H9 (cell line): ENCODE data around the gene TBC1D3B. TPM values are rescaled to one million over a fixed set of nuclear protein-coding genes. Genes with fewer than 3 reads are reported as not detected.
"Not testable (repeated sequence)": the region's sequence is repeated elsewhere in the genome, so short reads cannot be mapped to it uniquely, and the experiment has no call there.

Source experiments
- DNase-seq: peaks from one replicate; pipeline ENCODE4 v3.0.0-alpha.2; 2017
- H2AFZ ChIP-seq: one replicate; pipeline ENCODE4 v1.6.1; 2013; ENCODE audit warnings: mild to moderate bottlenecking, low read length, control low read depth, moderate library complexity
- H2AK5ac ChIP-seq: 2 replicates; pipeline ENCODE4 v1.6.1; 2013; ENCODE audit warnings: low read length, control low read depth, mixed read lengths; ENCODE audit not compliant: insufficient read length
- H2BK120ac ChIP-seq: one replicate; pipeline ENCODE4 v1.6.1; 2013; ENCODE audit warnings: low read depth, mild to moderate bottlenecking, low read length, control low read depth, inconsistent platforms; ENCODE audit not compliant: poor library complexity, severe bottlenecking
- H2BK12ac ChIP-seq: 2 replicates; pipeline ENCODE4 v1.6.1; 2013; ENCODE audit warnings: low read length, control low read depth, mixed read lengths, low read depth; ENCODE audit not compliant: insufficient read length
- H2BK15ac ChIP-seq: 2 replicates; pipeline ENCODE4 v1.6.1; 2013; ENCODE audit warnings: low read depth, low read length, control low read depth
- H2BK20ac ChIP-seq: one replicate; pipeline ENCODE4 v1.6.1; 2013; ENCODE audit warnings: low read depth, mild to moderate bottlenecking, low read length, control low read depth, inconsistent platforms; ENCODE audit not compliant: poor library complexity, severe bottlenecking
- H2BK5ac ChIP-seq: 2 replicates; pipeline ENCODE4 v1.6.1; 2013; ENCODE audit warnings: low read length, control low read depth, mixed read lengths; ENCODE audit not compliant: insufficient read length
- H3K14ac ChIP-seq: 2 replicates; pipeline ENCODE4 v1.6.1; 2013; ENCODE audit warnings: low read length, control low read depth; ENCODE audit not compliant: insufficient read depth
- H3K18ac ChIP-seq: 2 replicates; pipeline ENCODE4 v1.6.1; 2013; ENCODE audit warnings: low read depth, mild to moderate bottlenecking, mixed read lengths, low read length, control low read depth; ENCODE audit not compliant: insufficient read length
- H3K23ac ChIP-seq: 2 replicates; pipeline ENCODE4 v1.6.1; 2013; ENCODE audit warnings: low read length, control low read depth, mixed read lengths, low read depth; ENCODE audit not compliant: insufficient read length
- H3K23me2 ChIP-seq: 2 replicates; pipeline ENCODE4 v1.6.1; 2013; ENCODE audit warnings: low read depth, mild to moderate bottlenecking, mixed read lengths, low read length, control low read depth; ENCODE audit not compliant: insufficient read length, poor library complexity, severe bottlenecking
- H3K27ac ChIP-seq: 2 replicates; pipeline ENCODE4 v1.5.1; 2013; ENCODE audit warnings: low read length, control low read depth, mixed read lengths, low read depth; ENCODE audit not compliant: insufficient read length
- H3K27me3 ChIP-seq: 2 replicates; pipeline ENCODE4 v1.6.1; 2013; ENCODE audit warnings: low read length, control low read depth, inconsistent platforms; ENCODE audit not compliant: insufficient read depth
- H3K4ac ChIP-seq: 2 replicates; pipeline ENCODE4 v1.6.1; 2013; ENCODE audit warnings: low read depth, mild to moderate bottlenecking, control low read depth, inconsistent platforms, low read length, moderate library complexity
- H3K4me1 ChIP-seq: 2 replicates; pipeline ENCODE4 v1.6.1; 2013; ENCODE audit warnings: low read length, control low read depth, inconsistent platforms; ENCODE audit not compliant: insufficient read depth
- H3K4me2 ChIP-seq: 2 replicates; pipeline ENCODE4 v1.6.1; 2013; ENCODE audit warnings: low read length, control low read depth, mixed read lengths; ENCODE audit not compliant: insufficient read length, insufficient read depth
- H3K56ac ChIP-seq: 2 replicates; pipeline ENCODE4 v1.6.1; 2013; ENCODE audit warnings: low read depth, mild to moderate bottlenecking, mixed read lengths, low read length, control low read depth; ENCODE audit not compliant: insufficient read length
- H3K79me1 ChIP-seq: 2 replicates; pipeline ENCODE4 v1.6.1; 2013; ENCODE audit warnings: low read depth, mild to moderate bottlenecking, moderate library complexity, low read length, control low read depth, inconsistent platforms; ENCODE audit not compliant: insufficient read depth, poor library complexity, severe bottlenecking
- H3K79me2 ChIP-seq: 2 replicates; pipeline ENCODE4 v1.6.1; 2013; ENCODE audit warnings: low read length, control low read depth, inconsistent platforms; ENCODE audit not compliant: insufficient read depth
- H3K9ac ChIP-seq: 2 replicates; pipeline ENCODE4 v1.6.1; 2013; ENCODE audit warnings: low read length, control low read depth, mixed read lengths; ENCODE audit not compliant: insufficient read length; ENCODE audit errors: extremely low read depth
- H3K9me3 ChIP-seq: one replicate; pipeline ENCODE4 v1.6.1; 2013; ENCODE audit warnings: low read depth, low read length, inconsistent platforms; ENCODE audit not compliant: control insufficient read depth
- H3T11ph ChIP-seq: one replicate; pipeline ENCODE4 v1.6.1; 2013; ENCODE audit warnings: mild to moderate bottlenecking, low read length, control low read depth, inconsistent platforms
- H4K20me1 ChIP-seq: one replicate; pipeline ENCODE4 v1.6.1; 2013; ENCODE audit not compliant: control insufficient read depth, insufficient read length, insufficient read depth
- H4K5ac ChIP-seq: 2 replicates; pipeline ENCODE4 v1.6.1; 2013; ENCODE audit warnings: low read depth, mild to moderate bottlenecking, mixed read lengths, low read length, control low read depth; ENCODE audit not compliant: insufficient read length
- H4K8ac ChIP-seq: replicated peaks from 2 replicates; pipeline ENCODE4 v1.6.1; 2013; ENCODE audit warnings: low read length, control low read depth, mixed read lengths, low read depth; ENCODE audit not compliant: insufficient read length
- H4K91ac ChIP-seq: 2 replicates; pipeline ENCODE4 v1.6.1; 2013; ENCODE audit warnings: low read depth, mild to moderate bottlenecking, moderate library complexity, mixed read lengths, low read length, control low read depth; ENCODE audit not compliant: insufficient read length
- H3K27ac Mint-ChIP-seq, 3 experiments: 2 replicates in 2 of 3; 3 replicates in 1 of 3; pipeline ENCODE4 v1.8.0; 2020 to 2021; ENCODE audit warnings: mixed read lengths in 3 of 3, mild to moderate bottlenecking in 1 of 3, moderate library complexity in 1 of 3
- H3K27me3 Mint-ChIP-seq: 2 replicates; pipeline ENCODE4 v1.8.0; 2021; ENCODE audit warnings: low read depth, mild to moderate bottlenecking, moderate library complexity, mixed read lengths
- H3K36me3 Mint-ChIP-seq, 3 experiments: 2 replicates in 2 of 3; 3 replicates in 1 of 3; pipeline ENCODE4 v1.8.0; 2020 to 2021; ENCODE audit warnings: low read depth in 3 of 3, mixed read lengths in 3 of 3; ENCODE audit not compliant: insufficient read depth in 1 of 3
- H3K4me1 Mint-ChIP-seq, 2 experiments: 2 replicates each; pipeline ENCODE4 v1.8.0; 2020; ENCODE audit warnings: mixed read lengths in 2 of 2
- H3K4me3 Mint-ChIP-seq, 2 experiments: 2 replicates in 1 of 2; 3 replicates in 1 of 2; pipeline ENCODE4 v1.8.0; 2020 to 2021; ENCODE audit warnings: mild to moderate bottlenecking in 2 of 2, mixed read lengths in 2 of 2, moderate library complexity in 1 of 2
- H3K9me3 Mint-ChIP-seq, 2 experiments: 2 replicates in 1 of 2; 3 replicates in 1 of 2; pipeline ENCODE4 v1.8.0; 2020; ENCODE audit warnings: mild to moderate bottlenecking in 2 of 2, mixed read lengths in 2 of 2, moderate library complexity in 1 of 2
- WGBS: extraction: QIAGEN DNeasy Blood & Tissue Kit; methylation state at CpG from one replicate; pipeline ENCODE4 v1.1.7; 2013; ENCODE audit warnings: missing lambda C conversion rate, low lambda C conversion rate, mixed read lengths; ENCODE audit not compliant: insufficient read length; ENCODE audit errors: extremely low coverage; 5-methylcytosine and 5-hydroxymethylcytosine counted together
- total RNA-seq: library from RNA; stranded (reverse); gene quantifications from 2 replicates; pipeline ENCODE4 v1.2.1, GENCODE V29; 2021

TBC1D3B gene
- total RNA-seq, 1 experiment from 2014 or later: 8.8 TPM

- not testable (repeated sequence) for H3K27me3 ChIP-seq, H3K23ac ChIP-seq, H3K4me1 ChIP-seq, H3K79me1 ChIP-seq, H3K27ac ChIP-seq, H3K14ac ChIP-seq, H3K79me2 ChIP-seq, H2BK120ac ChIP-seq, H4K20me1 ChIP-seq, H3K9me3 ChIP-seq, H3K36me3 Mint-ChIP-seq, H4K5ac ChIP-seq, H2BK20ac ChIP-seq, H2BK12ac ChIP-seq, H3K4me2 ChIP-seq, H2AK5ac ChIP-seq, H3K4me1 Mint-ChIP-seq, H3K56ac ChIP-seq, H2AFZ ChIP-seq, H3K9ac ChIP-seq, H3K9me3 Mint-ChIP-seq, H3K4me3 Mint-ChIP-seq, H3K18ac ChIP-seq, DNase-seq, H2BK15ac ChIP-seq, H3K4ac ChIP-seq, H3K23me2 ChIP-seq, H4K8ac ChIP-seq, H3T11ph ChIP-seq, H4K91ac ChIP-seq, H2BK5ac ChIP-seq
- no CpG with 5 or more reads among the region's 7 CpGs for WGBS
- peak within 1 kb of the TSS in 2 of 3 experiments; percentile 33 to 59; a peak in 2 of 7 replicates for H3K27ac Mint-ChIP-seq
- peaks cover 16% of the 10 kb centered on the region; the same call in 1 of the 2 replicates for H3K27me3 Mint-ChIP-seq
These were observed 34.2 kb upstream of the TBC1D3B start, which contains the start of gene CCL4L2 for GRCh38 chr17:36210439-36211211. TSS of gene CCL4L2 (plus strand) at chr17:36211063.
